Measurements from ENCODE around the gene RABGAP1. TPM values are rescaled to one million over a fixed set of nuclear protein-coding genes. Genes with fewer than 3 reads are reported as not detected.

RABGAP1 gene
- polyA plus RNA-seq, 1 donor, result 34.3 TPM

DNA sequence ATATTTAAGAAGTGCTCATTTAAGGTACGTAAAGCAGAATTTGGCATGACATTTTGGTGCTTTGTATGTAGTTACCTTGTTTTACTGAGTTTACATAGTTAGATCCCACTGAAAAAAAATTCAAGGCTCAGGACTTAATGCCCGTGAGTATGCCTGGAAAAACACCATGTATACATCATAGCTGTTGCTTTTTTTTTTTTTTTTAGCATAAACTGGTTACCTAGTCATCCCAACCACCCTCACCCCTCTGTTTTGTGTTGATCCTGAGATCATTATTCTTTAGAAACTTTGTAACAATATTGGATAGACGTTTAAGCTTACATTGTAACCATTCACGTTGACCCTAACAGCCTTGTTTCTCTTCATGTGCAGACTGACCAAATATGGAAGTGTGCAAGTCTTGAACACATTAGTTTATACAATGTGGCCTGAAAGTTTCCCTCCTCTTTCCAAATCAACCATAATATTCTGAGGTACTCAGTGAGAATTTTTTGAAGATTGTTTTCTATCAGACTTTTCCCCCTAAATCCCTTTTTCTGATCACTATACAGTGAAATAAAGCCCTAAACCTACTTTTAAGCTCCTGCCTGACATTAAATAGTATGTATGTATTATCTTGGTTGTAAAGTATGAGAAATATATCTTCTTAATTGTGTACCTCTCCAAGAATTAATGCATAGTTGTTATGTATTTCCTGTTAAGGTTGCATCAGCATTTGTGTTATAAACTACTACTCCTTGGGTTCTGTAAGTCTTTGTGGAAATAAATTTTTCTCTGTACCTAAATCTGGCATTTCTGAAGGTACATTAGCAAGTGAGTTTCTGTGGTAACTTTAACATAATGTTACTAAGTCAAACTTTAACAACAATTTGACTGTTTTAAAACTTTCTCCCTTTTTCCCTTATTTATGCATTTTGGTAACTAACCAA, 4.4 kb downstream of the RABGAP1 start:
- no peak for DNase-seq

DNA sequence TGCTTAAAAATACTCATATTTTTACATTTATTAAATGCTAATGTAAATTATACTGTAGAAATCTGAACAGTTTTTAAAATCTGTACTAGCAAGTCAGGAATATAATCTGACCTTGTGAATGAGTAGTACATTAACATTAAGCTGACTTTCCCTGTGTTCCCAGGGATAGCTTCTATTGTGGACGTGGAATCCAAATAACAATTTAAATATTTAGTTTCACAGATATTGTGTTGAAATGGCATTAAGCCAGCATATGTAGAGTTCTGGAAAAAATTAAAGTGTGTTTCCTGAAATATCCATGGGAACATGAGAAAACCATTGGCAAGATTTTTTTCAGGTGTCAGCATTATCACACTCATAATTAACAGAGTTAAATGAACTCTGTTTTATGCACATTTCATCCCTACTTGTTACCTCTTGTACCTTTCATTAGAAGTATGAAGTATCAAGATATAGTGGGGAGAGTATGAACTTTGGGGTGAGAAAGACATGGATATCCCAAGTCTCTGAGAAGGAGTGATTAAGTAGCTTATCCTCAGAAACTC, 5.7 kb downstream of the RABGAP1 start:
- DNase-seq, result no peak

GRCh38 chr9:122948313-122948712, 7.5 kb downstream of the RABGAP1 start:
- no peak for DNase-seq

GRCh38 chr9:122949696-122950095, 8.9 kb downstream of the RABGAP1 start:
- DNase-seq, result no peak

DNA sequence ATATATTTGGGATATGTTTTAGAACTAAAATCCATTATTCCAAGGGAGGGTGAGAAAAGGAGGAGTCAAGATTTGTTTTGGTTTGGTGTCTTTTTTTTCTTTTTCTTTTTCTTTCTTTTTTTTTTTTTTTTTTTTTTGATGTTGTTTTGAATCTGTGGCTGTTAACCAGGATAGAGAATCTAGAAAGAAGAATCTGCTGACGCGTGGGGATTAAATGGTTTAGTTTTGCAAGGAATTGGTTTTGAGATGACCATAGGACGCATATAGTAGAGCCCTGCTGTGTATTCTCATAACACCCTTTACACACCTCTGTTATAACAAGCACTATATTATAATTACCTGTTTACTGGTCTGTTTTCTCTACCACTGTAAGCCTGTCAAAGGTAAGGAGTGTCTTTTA, 9.4 kb downstream of the RABGAP1 start:
- no peak for DNase-seq

DNA sequence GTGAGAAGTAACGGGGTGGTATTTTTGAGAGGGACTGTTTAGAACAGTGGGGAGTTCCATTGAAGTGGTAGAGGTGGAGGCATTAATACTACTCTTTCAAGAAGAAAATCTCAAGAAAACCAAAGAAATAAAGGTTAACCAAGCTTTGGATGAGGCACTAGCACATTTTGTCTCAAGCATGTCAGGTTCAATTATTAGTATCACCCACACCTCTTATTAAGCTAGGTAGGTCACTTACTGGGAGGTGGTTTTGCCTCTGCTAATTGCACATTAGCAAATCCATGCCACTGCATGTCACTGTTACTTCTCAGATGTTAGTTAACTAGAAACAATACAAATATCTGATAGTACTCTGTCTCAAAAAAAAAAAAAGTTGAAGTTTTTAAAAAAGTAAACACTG, 10.2 kb downstream of the RABGAP1 start:
- DNase-seq, result no peak

DNA sequence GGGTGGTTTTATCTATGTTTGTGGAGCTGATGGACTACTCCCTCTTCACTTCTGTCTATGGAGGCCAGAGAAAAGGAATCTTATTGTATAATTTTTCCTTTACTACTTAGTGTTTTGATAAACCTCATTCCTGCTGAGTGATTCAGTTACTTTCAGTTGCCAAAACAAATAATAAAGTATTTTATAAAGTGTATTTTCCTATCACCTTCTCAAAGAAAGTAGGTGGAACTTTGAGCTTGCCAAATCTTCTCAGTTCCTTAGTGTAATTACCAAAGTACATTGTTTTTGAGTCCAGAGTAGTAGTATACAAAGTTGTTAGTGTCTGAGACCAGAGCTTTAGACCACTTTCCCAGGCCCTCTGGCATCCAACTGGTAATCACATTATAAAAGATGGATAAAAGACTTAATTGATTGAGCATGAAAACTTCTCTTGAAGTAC, 13.5 kb downstream of the RABGAP1 start:
- DNase-seq, result no peak

GRCh38 chr9:122955961-122956360, 15.1 kb downstream of the RABGAP1 start:
- DNase-seq, result no peak

GRCh38 chr9:122961139-122961538, 20.3 kb downstream of the RABGAP1 start:
- no peak for DNase-seq

GRCh38 chr9:122975196-122975595, 34.4 kb downstream of the RABGAP1 start:
- DNase-seq, result no peak

GRCh38 chr9:122978601-122979000, 37.8 kb downstream of the RABGAP1 start:
- no peak for DNase-seq

DNA sequence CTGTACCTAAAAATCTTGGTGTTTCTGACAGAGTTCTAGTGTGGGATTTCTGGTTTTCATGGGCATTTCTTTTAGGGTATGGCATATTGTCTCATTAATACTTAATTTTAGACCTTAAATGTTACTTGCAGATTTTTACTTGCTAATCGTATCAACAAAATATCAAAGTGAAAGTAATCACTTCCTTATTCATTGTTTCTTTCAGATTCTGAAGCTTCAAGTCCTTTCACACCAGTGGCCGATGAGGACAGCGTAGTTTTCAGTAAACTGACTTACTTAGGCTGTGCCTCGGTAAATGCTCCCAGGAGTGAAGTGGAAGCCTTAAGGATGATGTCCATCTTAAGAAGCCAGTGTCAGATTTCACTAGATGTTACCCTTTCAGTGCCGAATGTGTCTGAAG, 45.2 kb downstream of the RABGAP1 start:
- no peak for DNase-seq

- DNase-seq, result no peak
Measured at GRCh38 chr9:122988141-122988540, 47.3 kb downstream of the RABGAP1 start.

GRCh38 chr9:122988920-122989621, 48.3 kb downstream of the RABGAP1 start:
- DNase-seq, result no peak

- peak; percentile 11 for DNase-seq
Measured at GRCh38 chr9:122991370-122991830, 50.6 kb downstream of the RABGAP1 start.

DNA sequence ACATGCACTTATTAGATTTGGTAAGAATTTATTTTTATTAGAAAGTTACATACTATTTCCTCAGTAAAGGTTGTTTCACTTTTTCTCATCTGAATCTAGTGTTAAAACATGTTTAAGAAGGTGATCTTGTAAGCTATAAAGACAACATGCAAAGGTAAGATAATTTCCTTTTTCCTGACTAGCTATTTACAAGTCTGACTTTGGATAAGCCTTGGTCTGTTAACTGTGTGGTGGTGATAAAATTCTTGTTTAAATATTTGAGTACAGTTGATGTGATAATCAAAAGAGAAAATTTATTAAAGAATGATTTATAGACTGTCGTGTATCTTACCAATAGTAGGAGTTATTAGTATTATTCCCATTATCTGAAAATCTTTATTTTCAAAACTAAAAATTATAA, 55.8 kb downstream of the RABGAP1 start:
- DNase-seq, result no peak

GRCh38 chr9:122998448-122998847, 57.6 kb downstream of the RABGAP1 start:
- no peak for DNase-seq

- DNase-seq, result no peak
Measured at GRCh38 chr9:123000371-123001068, 59.7 kb downstream of the RABGAP1 start.

DNA sequence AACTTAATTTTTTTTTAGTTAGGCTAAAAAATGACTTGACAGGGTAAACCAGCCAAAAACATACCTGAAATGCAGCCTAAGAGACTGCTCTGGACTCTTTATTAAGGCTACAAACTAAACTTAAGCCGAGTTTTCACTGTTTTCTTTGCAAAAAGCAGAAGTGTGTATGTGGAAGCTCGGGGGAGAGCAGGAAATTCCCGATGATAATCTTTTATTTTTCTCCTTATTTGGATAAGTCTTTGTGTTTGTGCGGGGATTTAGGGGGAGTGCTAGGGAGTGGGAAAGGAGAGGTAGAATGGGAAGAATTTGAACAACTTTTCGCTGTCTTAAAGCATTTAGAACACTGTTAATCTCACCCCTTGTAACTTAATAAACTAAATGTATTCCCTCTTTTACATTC, 61.9 kb downstream of the RABGAP1 start:
- DNase-seq, result no peak

- no peak for DNase-seq
Measured at GRCh38 chr9:123003466-123003865, 62.6 kb downstream of the RABGAP1 start.

DNA sequence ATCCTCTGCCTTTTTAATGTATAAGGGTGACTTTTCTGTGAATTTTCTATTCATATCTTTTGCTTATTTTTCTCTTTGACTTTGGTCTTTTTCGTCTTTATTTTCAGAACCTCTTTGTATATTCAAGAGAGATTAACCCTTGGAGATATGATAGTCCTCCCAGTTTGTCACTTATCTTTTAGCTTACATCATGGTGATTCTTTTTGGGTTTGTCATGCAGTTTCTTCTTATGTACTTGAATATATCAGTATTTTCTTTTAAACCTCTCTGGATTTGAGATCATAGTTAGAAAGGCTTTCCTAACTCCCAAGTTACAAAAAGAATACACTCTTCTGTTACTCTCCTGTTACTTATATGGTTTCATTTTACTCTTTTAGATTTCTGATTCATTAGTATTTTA, 65.1 kb downstream of the RABGAP1 start:
- no peak for DNase-seq

DNA sequence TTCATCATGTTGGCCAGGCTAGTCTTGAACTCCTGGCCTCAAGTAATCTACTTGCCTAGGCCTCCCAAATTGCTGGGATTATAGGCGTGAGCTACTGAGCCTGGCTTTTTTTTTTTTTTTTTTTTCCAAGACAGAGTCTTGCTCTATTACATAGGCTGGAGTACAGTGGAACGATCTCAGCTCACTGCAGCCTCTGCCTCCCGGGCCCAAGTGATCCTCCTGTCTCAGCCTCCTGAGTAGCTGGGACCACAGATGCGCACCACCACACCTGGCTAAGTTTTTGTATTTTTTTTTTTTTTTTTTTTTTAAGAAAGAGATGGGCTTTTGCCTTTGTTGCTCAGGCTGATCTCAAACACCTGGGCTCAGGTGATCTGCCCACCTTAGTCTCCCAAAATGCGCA, 66.4 kb downstream of the RABGAP1 start:
- DNase-seq, result no peak

DNA sequence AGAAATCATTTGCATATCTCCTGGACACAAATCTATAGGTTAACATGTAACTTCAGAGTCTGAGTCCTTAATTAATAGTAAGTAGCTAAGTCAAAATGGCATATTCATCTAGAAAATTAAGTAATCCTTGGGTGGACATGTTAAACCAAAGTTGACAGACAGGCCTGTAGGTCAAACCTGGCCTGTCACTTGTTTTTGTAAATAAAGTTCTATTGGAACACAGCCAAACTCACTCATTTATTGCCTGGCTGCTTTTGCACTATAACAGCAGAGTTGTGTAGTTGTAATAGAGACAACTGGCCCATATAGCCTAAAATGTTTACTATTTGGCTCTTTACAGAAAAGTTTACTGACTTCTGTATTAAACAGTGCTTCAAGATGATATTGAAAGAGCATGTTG, 68.1 kb downstream of the RABGAP1 start:
- no peak for DNase-seq

Measured in hindlimb muscle (tissue), 1 donor.